ENCODE measurements around the gene SLC2A4.
A peak's percentile ranks its signal among the peaks of the same experiment; 100 is the strongest.

Gene SLC2A4

DNA sequence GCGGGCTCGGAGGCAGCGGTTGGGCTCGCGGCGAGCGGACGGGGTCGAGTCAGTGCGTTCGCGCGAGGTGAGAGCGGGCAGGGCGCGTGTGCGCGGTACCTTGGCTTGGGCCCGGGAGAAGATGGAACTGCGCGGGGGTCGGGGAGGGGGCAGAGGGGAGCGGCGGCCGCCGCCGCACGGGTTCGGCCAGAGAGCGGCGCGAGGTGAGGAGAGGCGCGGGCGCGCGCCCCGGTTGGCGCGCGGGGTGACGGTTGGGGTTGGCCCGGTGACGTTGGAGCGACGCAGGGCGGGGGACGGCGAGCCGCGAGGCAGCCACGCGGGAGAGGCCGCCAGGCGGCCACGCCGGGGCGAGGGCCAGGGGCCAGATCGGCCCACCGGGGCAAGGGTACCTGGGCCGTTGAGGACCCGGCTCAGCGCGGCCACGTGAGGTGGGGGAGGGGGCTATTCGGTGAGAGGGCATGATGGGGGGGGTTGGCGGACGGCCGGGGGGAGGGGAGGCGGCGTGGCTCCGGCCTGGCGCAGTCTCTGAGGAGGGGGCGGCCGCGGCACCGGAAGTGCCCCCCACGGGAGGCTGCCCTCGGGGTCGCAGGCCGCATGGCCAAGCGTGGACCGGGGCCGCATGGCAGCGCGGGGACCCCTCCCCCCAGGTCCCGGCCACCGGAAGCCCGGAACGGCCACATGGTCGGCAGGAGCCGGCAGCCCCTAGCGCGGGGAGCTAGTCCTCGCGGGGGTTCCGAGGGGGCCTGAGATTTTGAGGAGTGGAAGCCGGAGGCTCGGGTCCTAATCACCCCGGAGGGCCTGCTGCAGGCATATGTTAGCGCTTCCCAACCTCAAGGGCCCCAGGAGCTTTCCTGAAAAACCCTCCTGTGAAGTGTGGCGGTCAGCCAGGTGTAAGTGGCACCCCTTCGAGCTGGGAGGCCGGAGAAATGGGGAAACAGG lies 26.4 kb downstream of the SLC2A4 start:
- DNase-seq, result no peak

DNA sequence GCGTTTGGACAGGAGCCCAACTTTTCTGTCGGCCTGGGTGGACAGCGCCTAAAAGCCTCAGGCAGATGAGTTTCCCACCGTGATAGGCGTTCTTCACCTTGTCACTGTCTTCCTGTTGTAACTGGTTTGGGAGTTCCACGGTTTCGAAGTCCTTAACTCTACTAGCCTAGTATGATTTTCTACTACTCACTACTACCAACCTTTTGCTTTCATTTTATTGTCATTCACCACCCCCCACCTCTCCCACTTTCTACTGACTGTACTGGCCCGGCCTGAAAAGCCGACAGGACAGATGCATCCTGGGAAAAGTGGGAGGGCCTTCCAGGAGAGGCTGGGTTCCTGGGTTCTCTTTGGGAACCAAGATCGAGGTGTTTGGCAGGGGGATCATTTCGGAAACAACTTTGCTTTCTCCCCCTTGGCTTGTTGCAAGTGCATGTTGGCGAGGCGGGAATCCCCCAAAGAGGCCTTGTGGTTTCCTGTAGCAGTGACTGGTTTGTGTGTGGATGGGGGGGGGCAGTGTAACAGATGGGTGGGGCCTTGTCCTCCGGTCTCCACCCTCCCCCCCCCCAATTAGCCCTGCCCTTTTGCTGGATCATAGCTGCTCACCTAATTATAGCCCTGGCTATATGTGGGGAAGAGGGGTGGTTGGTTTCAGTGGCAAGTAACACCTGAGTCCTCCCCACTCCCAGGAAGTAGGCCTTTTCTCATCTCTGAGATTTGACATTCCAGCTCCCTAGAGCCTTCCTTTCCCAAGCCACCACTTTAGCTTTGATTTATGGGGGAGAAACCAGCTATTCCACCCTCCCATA lies 27.3 kb downstream of the SLC2A4 start:
- DNase-seq, result peak; percentile 53

DNA sequence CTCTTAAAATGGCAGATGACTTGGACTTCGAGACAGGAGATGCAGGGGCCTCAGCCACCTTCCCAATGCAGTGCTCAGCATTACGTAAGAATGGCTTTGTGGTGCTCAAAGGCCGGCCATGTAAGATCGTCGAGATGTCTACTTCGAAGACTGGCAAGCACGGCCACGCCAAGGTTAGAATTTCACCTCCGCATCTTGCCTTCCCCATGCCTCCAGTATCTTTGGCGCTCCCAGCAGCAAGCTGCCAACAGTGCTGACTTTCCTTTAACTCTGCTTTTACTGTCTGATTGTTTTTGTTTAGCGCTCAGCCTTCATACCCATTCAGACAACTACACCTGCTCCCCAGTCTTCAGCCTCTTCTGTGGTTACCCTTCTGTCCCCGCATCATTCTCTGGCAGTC lies 28.1 kb downstream of the SLC2A4 start:
- DNase-seq, result no peak

DNA sequence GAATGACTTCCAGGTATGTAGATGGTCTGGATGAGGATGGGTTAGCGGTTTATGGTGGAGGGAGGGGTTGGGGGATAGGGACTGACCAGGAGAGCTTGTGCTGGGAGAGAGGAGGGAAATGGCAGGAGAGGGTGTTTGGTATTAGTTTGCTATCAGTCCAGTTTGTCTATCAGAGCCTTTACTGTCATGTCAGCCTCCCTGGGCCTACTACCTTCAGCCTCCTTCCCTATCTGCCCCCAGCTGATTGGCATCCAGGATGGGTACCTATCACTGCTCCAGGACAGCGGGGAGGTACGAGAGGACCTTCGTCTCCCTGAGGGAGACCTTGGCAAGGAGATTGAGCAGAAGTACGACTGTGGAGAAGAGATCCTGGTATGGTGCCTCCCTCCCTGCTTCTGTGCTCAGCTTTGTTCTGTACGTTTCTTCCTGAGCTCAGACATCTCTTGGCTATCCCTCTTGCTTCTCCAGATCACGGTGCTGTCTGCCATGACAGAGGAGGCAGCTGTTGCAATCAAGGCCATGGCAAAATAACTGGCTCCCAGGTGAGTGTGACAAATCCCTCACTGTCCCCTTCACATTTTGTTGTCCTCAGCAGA lies 29.7 kb downstream of the SLC2A4 start:
- DNase-seq, result no peak

DNA sequence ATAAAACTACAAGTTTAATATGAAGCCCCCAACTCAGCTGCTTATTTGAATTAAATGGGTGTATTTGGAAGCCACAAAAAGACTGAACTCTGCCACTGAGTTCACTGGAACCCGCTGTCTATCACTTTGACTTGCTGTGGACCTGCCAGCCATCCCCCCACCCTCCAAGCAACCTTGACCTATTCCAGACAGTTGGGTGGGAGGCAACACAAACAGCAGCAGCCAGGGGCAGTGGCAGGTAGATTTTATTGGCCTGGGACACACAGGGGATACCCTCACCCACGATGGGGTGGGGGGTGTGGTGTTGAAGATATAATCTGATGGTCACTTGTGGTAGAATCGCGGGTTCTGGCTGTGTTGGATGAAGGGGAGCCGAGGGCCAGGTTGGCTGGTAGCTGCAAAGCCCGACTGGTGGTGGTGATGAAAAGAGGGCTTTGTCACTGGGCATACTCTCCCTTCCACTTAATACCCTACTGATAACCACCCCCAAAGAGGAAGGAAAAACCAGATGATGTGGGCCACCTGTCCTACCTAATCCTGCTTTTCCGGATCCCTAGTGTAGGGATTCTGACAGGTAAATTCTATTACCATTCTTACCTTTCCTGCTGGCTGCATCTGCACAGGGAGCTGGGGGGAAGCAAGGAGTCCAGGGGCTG lies 31.0 kb downstream of the SLC2A4 start:
- DNase-seq, result no peak

DNA sequence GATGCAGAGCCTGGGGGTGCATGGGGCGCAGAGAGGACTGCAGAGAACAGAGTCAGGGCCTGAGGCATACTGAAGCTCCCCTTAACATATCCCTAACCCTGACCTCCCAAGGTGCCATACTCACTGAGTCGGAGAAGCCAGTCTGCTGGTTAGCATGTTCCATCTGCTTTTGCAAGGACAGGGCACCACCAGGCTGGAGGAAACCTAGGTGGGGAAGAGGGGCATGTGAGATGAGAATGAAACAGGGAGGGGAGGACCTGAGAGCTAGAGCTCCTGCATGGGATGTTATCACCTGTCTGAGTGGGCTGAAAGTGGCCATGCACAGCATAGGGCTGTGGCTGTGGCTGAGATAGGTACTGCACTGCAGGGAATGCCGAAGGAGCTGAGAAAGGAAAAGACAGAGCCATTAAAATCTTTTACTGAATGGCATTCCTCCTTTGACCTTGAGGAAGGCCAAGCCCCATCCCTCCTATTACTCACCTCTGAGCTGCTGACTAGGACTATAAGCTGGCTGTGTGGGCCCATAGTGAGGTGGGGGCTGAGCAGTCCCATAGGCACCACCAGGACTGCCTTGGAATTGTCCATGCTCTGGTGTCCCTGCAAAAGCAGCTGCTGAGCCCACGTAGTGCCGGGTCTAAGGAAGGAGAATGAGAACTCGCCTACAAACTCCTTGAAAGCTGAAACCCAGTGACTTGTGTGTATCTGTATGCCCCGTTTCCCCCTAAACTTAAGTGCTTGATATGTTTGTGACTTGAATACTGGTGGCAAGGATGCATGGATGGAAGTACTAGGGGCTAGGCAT lies 31.8 kb downstream of the SLC2A4 start:
- no peak for DNase-seq

DNA sequence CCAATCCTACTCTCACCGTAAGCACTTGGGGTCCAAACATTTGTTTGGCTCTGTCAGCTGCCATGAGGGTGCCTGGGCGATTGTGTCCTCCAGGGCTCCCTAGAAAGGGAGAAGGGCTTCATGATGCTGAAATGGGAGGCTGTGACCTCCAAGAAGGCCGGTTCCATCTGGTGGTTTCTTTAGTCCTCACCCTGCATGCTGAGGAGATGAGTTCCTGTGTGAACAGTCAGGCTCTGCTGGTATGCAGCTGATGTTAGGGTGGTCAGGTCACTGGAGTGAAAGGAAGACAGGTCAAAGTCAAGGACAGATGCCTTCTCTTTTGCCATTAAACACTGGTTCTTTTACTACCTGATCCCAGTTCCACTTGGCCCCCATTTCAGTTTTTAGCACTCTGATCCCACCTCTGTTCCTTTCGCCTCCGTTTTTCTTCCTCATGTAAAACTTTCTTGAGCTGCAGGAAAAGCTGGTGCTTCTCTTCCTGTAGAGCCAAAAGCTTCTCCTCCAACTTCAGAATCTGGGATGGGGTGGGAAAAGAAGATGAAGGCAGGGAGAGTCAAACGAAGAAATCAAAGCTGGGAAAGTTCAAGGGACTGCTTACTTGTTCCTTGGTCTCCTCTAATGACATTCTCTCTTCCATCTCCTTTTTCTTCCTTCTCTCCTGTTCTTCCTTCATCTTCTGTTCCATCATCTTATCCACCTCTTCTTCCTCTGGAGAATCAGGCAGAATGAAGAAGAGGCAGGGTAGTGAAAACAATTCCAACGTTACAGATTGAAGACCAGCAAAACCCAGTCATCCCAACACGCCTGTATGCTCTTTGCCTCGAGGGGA lies 32.6 kb downstream of the SLC2A4 start:
- DNase-seq, result no peak

DNA sequence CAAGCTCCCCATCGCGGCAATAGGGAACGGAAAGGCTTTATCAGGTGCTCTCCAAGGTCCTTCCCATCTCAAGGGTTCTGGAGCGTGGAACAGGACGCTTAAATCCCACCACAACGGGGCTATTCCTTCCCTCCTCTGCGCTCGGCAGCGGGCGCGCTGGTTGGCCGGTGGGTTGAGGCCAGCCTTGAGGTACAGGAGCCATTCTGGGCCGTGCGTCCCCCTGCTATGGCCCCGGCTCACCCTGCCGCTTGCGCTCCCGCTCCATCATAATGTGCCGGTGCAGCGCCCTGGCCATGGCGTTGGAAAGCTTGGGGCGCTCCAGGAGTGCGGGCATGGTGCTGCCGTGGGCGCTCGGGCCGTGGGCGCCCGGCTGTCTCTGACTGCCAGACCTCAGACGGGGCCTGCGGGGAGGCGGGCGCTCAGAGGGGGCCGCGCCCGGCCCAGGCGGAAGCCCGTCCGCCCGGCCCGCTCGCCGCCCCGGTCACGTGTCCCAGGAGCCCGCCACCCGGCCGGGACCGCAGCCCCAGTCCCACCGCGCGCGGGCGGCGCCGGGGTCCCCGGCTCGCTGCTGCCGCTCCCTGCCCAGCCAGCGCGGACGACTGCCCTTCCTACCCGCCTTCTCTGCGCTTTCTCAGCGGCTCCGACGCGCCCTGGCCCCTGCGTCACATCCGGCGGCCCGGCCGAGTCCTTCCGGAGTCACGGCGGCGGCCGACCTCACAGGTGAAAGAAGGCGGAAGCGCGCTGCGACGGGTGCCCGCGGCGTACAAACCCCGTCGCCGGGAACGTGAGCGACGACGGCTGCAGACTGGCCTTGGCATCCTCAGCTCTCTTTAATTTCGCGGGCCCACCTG lies 33.4 kb downstream of the SLC2A4 start, which contains the start of gene GPS2:
Gene GPS2 (minus strand): TSS at position 642 of the 851 bp plus-strand sequence. CDS start 308 bp downstream, at position 334.
- DNase-seq, result peak; percentile 65

DNA sequence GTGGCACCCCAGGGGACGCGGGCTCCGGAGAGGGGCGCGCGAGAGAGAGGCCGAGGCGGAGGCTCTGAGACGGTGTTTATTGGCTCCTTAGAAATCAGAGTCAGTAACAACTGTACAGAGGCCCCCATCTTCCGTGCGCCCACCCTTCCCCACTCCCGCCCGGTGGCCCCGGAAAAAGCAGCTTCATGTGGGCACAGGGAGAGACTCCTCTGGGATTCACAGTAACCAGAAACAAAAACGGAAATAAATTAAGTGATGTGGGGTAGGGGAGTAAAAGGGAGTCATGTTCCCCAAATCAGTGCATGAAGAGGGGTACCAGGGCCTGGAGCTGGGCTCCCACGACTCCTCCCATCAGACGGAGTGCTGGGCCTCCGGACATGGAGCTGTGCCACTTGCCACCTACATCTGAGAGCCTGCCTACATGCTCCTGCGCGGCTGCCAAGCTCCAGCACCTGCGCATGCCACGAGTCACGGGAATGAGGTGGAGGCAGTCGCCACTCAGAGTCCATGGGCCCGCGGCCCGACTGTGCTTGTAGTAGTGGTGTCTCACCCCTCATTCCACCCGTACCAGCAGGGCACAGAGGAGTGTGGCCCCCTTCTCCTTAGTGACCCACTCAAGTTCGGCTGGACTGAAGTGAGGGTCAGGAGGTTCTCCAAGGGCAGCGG lies 34.2 kb downstream of the SLC2A4 start:
- no peak for DNase-seq

DNA sequence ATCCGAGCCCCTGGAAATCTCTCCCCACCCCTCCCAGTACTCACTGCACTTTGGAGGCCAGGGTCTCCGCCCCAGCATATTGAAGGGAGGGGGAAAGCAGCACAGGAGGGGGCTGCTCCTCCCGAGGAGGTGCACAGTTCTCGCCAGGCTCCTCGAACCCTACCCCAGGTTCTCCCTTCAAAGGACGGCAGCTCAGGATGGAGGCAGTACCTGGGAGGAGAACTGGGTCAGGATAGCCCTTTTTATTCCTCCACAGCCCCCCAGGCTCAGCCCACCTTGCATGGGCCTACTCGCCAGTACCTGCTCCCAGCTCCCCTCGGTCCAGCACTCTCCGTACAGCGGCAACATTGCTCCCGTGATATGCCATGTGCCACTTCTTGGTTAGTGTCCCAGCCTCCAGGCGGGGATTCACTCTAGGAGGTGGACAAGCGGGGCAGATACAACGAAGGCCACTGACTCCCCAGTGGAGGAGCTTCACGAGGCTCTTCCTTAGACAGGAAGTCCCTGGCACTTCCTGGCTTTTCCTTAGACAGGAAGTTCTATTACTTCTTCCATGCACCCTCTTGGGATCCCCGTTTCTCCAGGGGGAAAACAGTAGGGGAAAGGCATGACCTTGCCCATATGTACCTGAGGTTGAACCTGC lies 35.8 kb downstream of the SLC2A4 start:
- DNase-seq, result no peak

DNA sequence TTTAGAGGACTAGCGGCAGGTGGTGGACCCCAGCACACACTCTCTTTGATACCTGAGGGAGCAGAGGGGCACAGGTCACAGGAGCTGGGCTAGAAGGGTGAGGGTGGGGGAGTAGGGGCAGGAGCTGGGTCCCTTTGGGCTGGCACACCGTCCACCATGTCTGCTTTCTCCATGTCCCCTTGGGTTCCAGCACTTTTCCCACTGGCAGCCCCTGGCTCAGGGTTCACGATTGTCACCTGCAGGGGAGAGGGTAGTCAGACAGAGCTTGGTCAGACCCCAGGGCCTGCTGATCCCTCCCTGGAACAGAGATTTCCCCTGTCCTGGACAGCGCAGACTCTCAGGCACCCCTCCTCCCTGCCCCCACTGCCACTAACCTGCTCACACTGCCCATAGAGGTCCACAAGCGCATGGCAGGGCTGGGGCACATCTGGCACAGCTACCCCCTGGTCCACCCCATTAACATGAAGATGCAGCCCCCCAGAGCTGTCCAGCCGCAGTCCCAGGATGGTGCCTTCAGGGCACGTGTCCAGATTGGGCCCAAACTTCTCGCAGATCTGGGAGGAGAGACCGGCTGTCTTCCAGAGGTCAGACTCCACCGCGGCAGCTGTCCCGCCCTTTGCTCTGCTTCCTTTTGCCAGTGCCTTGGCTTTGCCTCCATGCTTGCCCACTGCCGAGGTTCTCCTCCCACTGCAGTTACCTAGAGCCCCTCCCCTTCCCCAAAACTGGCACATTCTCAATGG lies 36.8 kb downstream of the SLC2A4 start:
- DNase-seq, result no peak

DNA sequence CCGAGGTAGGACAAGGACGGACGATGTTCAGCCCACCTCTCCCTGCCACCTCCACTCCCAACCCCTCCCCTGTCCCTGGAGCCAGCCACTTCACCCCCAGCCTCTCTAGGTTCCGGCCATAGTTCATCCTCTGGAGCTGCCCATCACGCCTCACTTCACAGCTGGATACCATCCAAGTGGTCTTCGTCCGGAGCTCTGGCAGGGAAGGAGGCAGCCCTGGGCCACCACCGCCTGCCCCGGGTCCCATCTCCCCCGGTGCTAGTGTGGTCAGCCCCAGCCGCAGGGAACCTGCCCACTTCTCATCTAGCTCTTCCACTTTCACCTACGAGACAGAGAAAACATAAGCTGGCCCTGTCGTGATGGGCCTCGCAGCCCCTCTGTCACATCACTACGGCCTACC lies 39.9 kb downstream of the SLC2A4 start:
- no peak for DNase-seq

DNA sequence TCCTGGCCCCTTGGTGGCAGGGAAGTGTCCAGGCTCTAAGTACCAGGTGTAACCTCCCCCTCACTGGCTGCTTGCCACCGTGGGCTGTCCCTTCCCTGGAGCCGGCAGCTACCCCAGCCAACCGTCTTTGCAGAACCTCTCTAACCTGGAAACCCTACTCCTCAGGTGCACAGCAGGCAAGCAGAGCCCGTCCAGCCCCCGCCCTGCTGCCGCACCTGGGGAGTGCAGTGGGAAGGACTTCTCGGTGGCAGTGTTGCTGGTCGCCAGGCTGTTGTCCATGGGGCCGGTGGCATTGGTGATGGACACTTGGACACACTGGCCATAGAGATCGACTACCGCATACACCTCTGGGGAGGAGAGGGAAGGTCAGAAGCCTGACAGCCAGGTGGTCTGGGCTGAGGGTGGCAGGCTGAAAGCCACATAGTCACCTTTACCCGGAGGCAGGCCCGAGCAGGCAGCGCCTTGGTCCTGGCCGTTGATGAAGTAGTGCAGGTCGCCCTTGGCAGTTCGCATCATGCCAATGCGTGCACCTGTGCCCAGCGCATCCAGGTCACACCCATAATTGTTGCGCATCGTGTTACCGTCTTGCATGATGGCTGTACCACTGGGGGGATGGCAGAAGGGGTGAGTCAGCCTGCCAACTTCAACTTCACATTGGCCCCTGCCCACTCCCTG lies 41.1 kb downstream of the SLC2A4 start:
- no peak for DNase-seq

DNA sequence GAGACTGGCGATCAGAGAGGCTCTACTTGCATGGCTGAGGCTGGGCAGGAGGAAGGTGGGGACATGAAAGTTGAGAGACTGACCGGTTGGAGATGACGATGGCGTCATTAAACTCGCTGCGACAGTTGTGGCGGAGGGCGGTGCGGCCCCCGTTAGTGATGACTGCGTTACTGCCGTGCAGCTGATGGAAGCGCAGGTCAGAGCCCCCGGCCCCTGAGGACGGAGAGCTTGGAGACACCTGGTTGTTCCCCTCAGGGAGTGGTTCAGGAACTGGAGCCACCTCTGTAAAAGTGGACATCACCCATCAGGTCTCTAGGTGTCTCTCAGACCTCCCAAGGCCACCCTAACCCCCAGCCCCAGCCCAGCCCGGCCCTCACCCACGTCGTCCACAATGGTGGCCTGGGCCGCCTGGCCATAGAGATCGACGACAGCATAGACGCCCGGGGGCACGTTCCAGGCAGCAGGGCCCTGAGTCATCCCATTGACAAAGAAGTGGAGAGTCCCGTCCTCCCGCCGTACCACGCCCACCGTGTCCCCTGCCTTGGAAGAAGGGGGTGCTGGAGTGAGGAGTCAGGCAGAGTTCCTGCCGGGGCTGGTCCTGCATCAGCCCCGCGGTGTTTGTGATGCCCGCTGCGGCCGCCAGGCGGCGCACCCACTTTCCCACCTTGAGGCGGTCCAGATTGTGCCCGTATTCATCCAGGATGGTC lies 42.4 kb downstream of the SLC2A4 start:
- no peak for DNase-seq

DNA sequence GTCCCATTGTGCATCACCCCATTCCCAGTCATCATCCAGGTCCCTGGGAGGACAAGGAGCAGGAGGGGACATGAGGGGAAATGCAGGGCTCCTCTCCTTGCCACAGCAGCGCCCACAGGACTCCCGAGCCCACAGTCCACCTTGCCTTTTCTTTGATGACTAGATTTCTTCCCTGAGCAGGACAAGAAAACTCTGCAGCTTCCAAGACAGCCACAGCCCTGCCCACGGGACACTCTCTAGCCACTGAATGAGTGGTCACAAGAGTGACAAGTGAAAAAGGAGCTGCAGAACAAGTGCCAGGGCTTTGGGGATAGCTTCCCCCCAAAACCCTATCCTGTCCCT lies 42.9 kb downstream of the SLC2A4 start:
- DNase-seq, result no peak

DNA sequence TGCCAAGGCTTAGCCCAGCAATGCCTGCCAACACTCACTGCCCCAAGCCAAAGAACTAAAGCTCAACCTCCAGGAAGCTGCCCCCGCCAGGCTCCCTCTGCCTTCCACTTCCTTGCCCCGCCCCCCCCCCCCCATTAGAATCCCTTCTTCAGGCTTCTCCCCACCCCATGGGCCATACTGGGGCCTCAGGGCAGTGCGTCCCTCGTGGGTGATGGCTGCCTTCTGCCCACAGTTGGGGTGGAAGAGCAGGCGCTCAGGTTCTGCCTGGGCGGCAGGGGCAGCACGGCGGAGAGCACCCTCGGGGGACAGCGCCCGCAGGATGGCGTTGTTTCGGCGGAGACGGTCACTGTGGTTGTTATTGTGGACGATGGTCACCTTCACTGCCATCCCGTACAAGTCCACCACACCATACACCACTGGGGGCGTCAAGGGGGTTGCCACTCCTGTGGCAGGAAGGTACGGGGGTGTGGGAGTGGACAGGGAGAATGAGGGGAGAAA lies 43.6 kb downstream of the SLC2A4 start:
- DNase-seq, result no peak

DNA sequence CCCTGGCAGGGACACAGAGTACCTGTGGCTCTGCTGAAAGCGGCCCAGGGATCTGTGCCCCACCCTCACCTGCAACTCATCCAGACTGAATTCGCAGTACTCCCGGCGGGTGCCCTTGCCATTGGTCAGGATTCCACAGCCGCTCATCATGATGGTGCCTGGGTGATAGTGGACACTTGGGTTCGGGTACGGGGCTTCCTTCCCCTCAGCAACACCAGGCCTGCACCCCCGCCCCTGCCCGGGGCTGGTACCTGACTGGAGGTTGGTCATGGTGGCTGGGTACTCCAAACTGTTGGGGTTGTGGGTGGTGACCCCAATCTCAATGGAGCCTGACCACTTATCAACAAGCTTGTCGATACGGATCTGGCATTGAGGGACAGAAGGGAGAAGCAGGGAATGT lies 44.7 kb downstream of the SLC2A4 start:
- no peak for DNase-seq
